H1 (cell line): Measurements from ENCODE around the gene EPN2. TPM values are rescaled to one million over a fixed set of nuclear protein-coding genes. Genes with fewer than 3 reads are reported as not detected.
A peak's percentile ranks its signal among the peaks of the same experiment; 100 is the strongest.

Experiments used
- CTCF ChIA-PET: fragments of 300-600 bp; sonication (Branson Sonifier 250); formaldehyde crosslinking; loops from one replicate; lab custom pipeline; 2021; ENCODE audit not compliant: partially characterized antibody; lab: Charles Lee
- POLR2A ChIA-PET: fragments of 300-600 bp; sonication (Branson Sonifier 250); formaldehyde crosslinking; loops from one replicate; lab custom pipeline; 2021; ENCODE audit warnings: inconsistent platforms; ENCODE audit not compliant: partially characterized antibody; lab: Charles Lee
- DNase-seq, 2 experiments: peaks; one replicate each; pipeline versions ENCODE4 v3.0.0 to v3.0.0-alpha.2; 2010 to 2022; ENCODE audit warnings: low spot score in 2 of 2, low read depth in 1 of 2, mixed read lengths in 1 of 2
- FAIRE-seq: peaks from 2 replicates; lab custom pipeline; 2011; peaks lifted over from hg19 to GRCh38; lab: Jason Lieb, UNC
- H2AFZ ChIP-seq: 2 replicates; pipeline ENCODE4 v1.8.1; 2012; ENCODE audit warnings: low read length, inconsistent platforms
- H2AK5ac ChIP-seq: 2 replicates; pipeline ENCODE4 v1.6.1; 2013; ENCODE audit warnings: low read depth, low read length
- H2BK120ac ChIP-seq: replicated peaks from 2 replicates; pipeline ENCODE3; 2013; ENCODE audit warnings: low read depth, low read length, inconsistent platforms
- H2BK12ac ChIP-seq: 2 replicates; pipeline ENCODE4 v1.6.1; 2013; ENCODE audit warnings: low read depth, low read length
- H2BK15ac ChIP-seq: 2 replicates; pipeline ENCODE4 v1.6.1; 2013; ENCODE audit warnings: low read length
- H2BK20ac ChIP-seq: 2 replicates; pipeline ENCODE4 v1.6.1; 2013; ENCODE audit warnings: low read length
- H2BK5ac ChIP-seq: 2 replicates; pipeline ENCODE4 v1.6.1; 2013; ENCODE audit warnings: low read depth, low read length
- H3K14ac ChIP-seq: 2 replicates; pipeline ENCODE4 v1.6.1; 2013; ENCODE audit warnings: inconsistent platforms; ENCODE audit not compliant: insufficient read length
- H3K18ac ChIP-seq: 2 replicates; pipeline ENCODE4 v1.6.1; 2013; ENCODE audit warnings: low read length; ENCODE audit errors: extremely low read depth
- H3K23ac ChIP-seq: 2 replicates; pipeline ENCODE4 v1.6.1; 2013; ENCODE audit warnings: inconsistent platforms; ENCODE audit not compliant: insufficient read length
- H3K23me2 ChIP-seq: 2 replicates; pipeline ENCODE4 v1.6.1; 2013; ENCODE audit warnings: low read depth, low read length
- H3K27ac ChIP-seq: 2 replicates; pipeline ENCODE4 v1.6.1; 2011; ENCODE audit warnings: low read depth, low read length, inconsistent platforms
- H3K27me3 ChIP-seq, 4 experiments: replicated peaks in 1 of 4; 1 replicate in 1 of 4; 2 replicates in 3 of 4; pipeline versions ENCODE4 v1.6.1 to v1.8.1; 2011 to 2013; ENCODE audit warnings: low read length in 3 of 4, mild to moderate bottlenecking in 3 of 4, inconsistent platforms in 2 of 4, mixed read lengths in 2 of 4, moderate library complexity in 1 of 4; ENCODE audit not compliant: control insufficient read depth in 3 of 4, insufficient read depth in 3 of 4; ENCODE audit errors: extremely low read depth in 1 of 4
- H3K36me3 ChIP-seq, 4 experiments: 2 replicates each; pipeline versions ENCODE4 v1.6.1 to v1.8.1; 2011 to 2013; ENCODE audit warnings: mild to moderate bottlenecking in 4 of 4, low read length in 3 of 4, moderate library complexity in 2 of 4, control low read depth in 1 of 4, inconsistent platforms in 1 of 4; ENCODE audit not compliant: insufficient read depth in 4 of 4, control insufficient read depth in 2 of 4
- H3K4ac ChIP-seq: replicated peaks from 2 replicates; pipeline ENCODE3; 2013; ENCODE audit warnings: low read length, low read depth, mixed read lengths, inconsistent platforms; ENCODE audit not compliant: insufficient read length
- H3K4me1 ChIP-seq, 4 experiments: replicated peaks in 1 of 4; 1 replicate in 1 of 4; 2 replicates in 3 of 4; pipeline versions ENCODE4 v1.6.1 to v1.8.1; 2011 to 2013; ENCODE audit warnings: low read length in 3 of 4, inconsistent platforms in 2 of 4, mixed read lengths in 1 of 4; ENCODE audit not compliant: insufficient read depth in 4 of 4, control insufficient read depth in 3 of 4
- H3K4me2 ChIP-seq, 2 experiments: 2 replicates each; pipeline versions ENCODE4 v1.6.1 to v1.8.1; 2011 to 2013; ENCODE audit warnings: low read depth in 2 of 2, low read length in 2 of 2, control low read depth in 1 of 2, inconsistent platforms in 1 of 2, mild to moderate bottlenecking in 1 of 2; ENCODE audit not compliant: insufficient read depth in 1 of 2
- H3K4me3 ChIP-seq, 4 experiments: fragments of 200-600, 300-600 bp in 1 of 4; sonication (generic), shearing (Covaris generic), sonication (Bioruptor Twin) in 1 of 4; 2 replicates each; pipeline versions ENCODE4 v1.5.1 to v1.8.1; 2011 to 2016; ENCODE audit warnings: low read length in 4 of 4, low read depth in 3 of 4, control low read depth in 2 of 4, inconsistent platforms in 2 of 4, mild to moderate bottlenecking in 2 of 4, mixed read lengths in 1 of 4, moderate library complexity in 1 of 4; ENCODE audit not compliant: insufficient read depth in 2 of 4; ENCODE audit errors: extremely low read depth in 1 of 4
- H3K56ac ChIP-seq: replicated peaks from 2 replicates; pipeline ENCODE3; 2013; ENCODE audit warnings: low read depth, mild to moderate bottlenecking, mixed read lengths, low read length, inconsistent platforms; ENCODE audit not compliant: insufficient read length
- H3K79me1 ChIP-seq: 2 replicates; pipeline ENCODE4 v1.6.1; 2013; ENCODE audit warnings: low read depth, low read length, control low read depth
- H3K79me2 ChIP-seq, 2 experiments: 2 replicates each; pipeline versions ENCODE4 v1.6.1 to v1.8.1; 2012 to 2013; ENCODE audit warnings: low read length in 2 of 2, mild to moderate bottlenecking in 2 of 2, inconsistent platforms in 1 of 2; ENCODE audit not compliant: insufficient read depth in 2 of 2, control insufficient read depth in 1 of 2
- H3K9ac ChIP-seq, 4 experiments: replicated peaks in 1 of 4; 1 replicate in 1 of 4; 2 replicates in 3 of 4; pipeline versions ENCODE4 v1.6.1 to v1.8.1; 2011 to 2013; ENCODE audit warnings: low read depth in 3 of 4, low read length in 3 of 4, control low read depth in 2 of 4, mild to moderate bottlenecking in 2 of 4, moderate library complexity in 2 of 4, inconsistent platforms in 1 of 4; ENCODE audit errors: extremely low read depth in 1 of 4
- H3K9me3 ChIP-seq, 2 experiments: 2 replicates each; pipeline versions ENCODE4 v1.6.1 to v1.8.1; 2012 to 2013; ENCODE audit warnings: mild to moderate bottlenecking in 2 of 2, moderate library complexity in 2 of 2, control low read depth in 1 of 2, inconsistent platforms in 1 of 2, low read depth in 1 of 2, low read length in 1 of 2, mixed read lengths in 1 of 2; ENCODE audit not compliant: insufficient read depth in 2 of 2
- H4K20me1 ChIP-seq, 2 experiments: replicated peaks in 1 of 2; 2 replicates each; pipeline versions ENCODE3 to v1.8.1; 2011 to 2013; ENCODE audit warnings: inconsistent platforms in 2 of 2, low read length in 2 of 2, mild to moderate bottlenecking in 1 of 2; ENCODE audit not compliant: insufficient read depth in 2 of 2, control insufficient read depth in 1 of 2
- H4K5ac ChIP-seq: 2 replicates; pipeline ENCODE4 v1.6.1; 2013; ENCODE audit warnings: low read length, low read depth, mixed read lengths, inconsistent platforms; ENCODE audit not compliant: insufficient read length
- H4K8ac ChIP-seq: 2 replicates; pipeline ENCODE4 v1.8.0; 2013; ENCODE audit warnings: mild to moderate bottlenecking, moderate library complexity, low read length, inconsistent platforms; ENCODE audit not compliant: insufficient read depth; ENCODE audit errors: extremely low read depth
- H4K91ac ChIP-seq: replicated peaks from 2 replicates; pipeline ENCODE3; 2013; ENCODE audit warnings: low read length, mixed read lengths, inconsistent platforms; ENCODE audit not compliant: insufficient read length
- HDAC2 ChIP-seq, 2 experiments: fragments of 300-600 bp in 1 of 2; sonication (generic) in 1 of 2; IDR thresholded peaks; 2 replicates each; pipeline ENCODE4 v1.6.1; 2011 to 2012; ENCODE audit warnings: low read depth in 2 of 2, low read length in 2 of 2, mild to moderate bottlenecking in 2 of 2, moderate library complexity in 2 of 2, borderline replicate concordance in 1 of 2, inconsistent platforms in 1 of 2
- KDM1A ChIP-seq: fragments of 200-600, 300-600 bp; sonication (generic); IDR thresholded peaks from 2 replicates; pipeline ENCODE4 v1.7.1; 2016; ENCODE audit warnings: mild to moderate bottlenecking, low read length, borderline replicate concordance
- RXRA ChIP-seq: IDR thresholded peaks from 2 replicates; pipeline ENCODE4 v1.6.1; 2011; ENCODE audit warnings: low read depth, mild to moderate bottlenecking, low read length, moderate library complexity; ENCODE audit not compliant: insufficient read depth
- SP2 ChIP-seq: IDR thresholded peaks from 2 replicates; pipeline ENCODE4 v1.6.1; 2012; ENCODE audit warnings: mild to moderate bottlenecking, low read length, inconsistent platforms
- SUZ12 ChIP-seq: fragments of 200-600 bp; sonication (generic); IDR thresholded peaks from 2 replicates; pipeline ENCODE4 v1.6.1; 2012; ENCODE audit warnings: mild to moderate bottlenecking, inconsistent platforms, low read length, moderate library complexity, mixed read lengths
- TBP ChIP-seq: IDR thresholded peaks from 2 replicates; pipeline ENCODE4 v1.6.1; 2011; ENCODE audit warnings: low read depth, low read length, improper control_type of control experiment
- TEAD4 ChIP-seq: IDR thresholded peaks from 2 replicates; pipeline ENCODE4 v1.6.1; 2012; ENCODE audit warnings: low read depth, low read length, inconsistent platforms, mixed read lengths
- WGBS, 2 experiments: shearing (Covaris generic) in 1 of 2; methylation state at CpG; one replicate each; pipeline versions ENCODE4 v1.1.6 to v1.1.7; 2013 to 2015; ENCODE audit warnings: low lambda C conversion rate in 2 of 2, mixed read lengths in 2 of 2, inconsistent platforms in 1 of 2, low coverage in 1 of 2, missing lambda C conversion rate in 1 of 2; ENCODE audit not compliant: insufficient replicate concordance in 2 of 2, insufficient coverage in 1 of 2, insufficient read length in 1 of 2; ENCODE audit errors: extremely low coverage in 1 of 2, missing lambda C conversion rate in 1 of 2; 5-methylcytosine and 5-hydroxymethylcytosine counted together
- polyA plus RNA-seq, 7 experiments: library from polyadenylated mRNA; depleted of rRNA in 3 of 7; stranded (reverse) in 5 of 7; unstranded in 2 of 7; fragments of >200 nt in 5 of 7; fragments of 200-250 nt in 2 of 7; gene quantifications; 1 replicate in 5 of 7; 2 replicates in 1 of 7; 4 replicates in 1 of 7; pipeline versions ENCODE4 v1.2.1 to v1.2.3, GENCODE V29; 2011 to 2013; ENCODE audit warnings: missing spikeins in 2 of 7, mixed read lengths in 2 of 7
- total RNA-seq: library from RNA; stranded (reverse); fragmentation: NEBNext Ultra II Directional; extraction: Animal tissue kit (Norgen Biotek cat#: 25700); gene quantifications from 2 replicates; pipeline ENCODE4 v1.2.1, GENCODE V29; 2021

EPN2 gene
- total and polyA plus RNA-seq, 2 of the 8 experiments (the other 6 are each of a cell fraction or from before 2014, with no cell fraction given): 28.7 to 55.8 TPM

DNA sequence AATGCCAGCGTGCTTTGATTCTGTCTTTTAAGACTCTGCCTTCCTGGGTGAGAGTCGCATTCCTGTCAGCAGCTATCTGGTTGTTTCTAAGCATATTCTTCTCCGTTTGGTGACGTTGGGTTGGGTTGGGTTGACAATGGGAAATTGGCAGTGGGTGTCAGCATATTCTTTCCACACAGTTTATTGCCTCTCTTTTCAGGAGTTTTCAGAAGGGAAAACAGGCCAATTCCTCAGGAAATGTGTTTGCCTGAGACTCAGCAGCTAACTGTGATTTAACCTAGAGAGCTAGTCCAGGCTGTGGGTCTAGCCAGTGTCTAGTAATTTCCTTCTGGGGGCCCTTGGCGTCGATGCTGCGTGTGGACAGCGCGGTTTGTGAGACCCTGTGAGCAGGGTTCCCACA lies 21.2 kb downstream of the EPN2 start:
- 89% methylated on average over 9 of the region's 9 CpGs; no CpG with 5 or more reads in 1 of the 2 experiments for WGBS, 2 experiments
- Histone ChIP-seq H2BK120ac (no peak overlapping the region), H3K36me3 (no peaks in the 10 kb centered on the region), H2BK5ac (no peak overlapping the region), H3K4me3 (no peak overlapping the region), H3K56ac (no peak overlapping the region), H3K9me3 (no peaks in the 10 kb centered on the region), H3K23ac (no peak overlapping the region), H3K9ac (no peak overlapping the region), H3K27me3 (no peaks in the 10 kb centered on the region), H3K23me2 (peaks cover 2% of the 10 kb centered on the region; the same call in 1 of the 2 replicates), H2AK5ac (no peak overlapping the region), H4K91ac (no peak overlapping the region), H4K20me1 (peaks cover 19 to 37% of the 10 kb centered on the region in 2 experiments), H4K5ac (no peak overlapping the region), H2AFZ (no peak overlapping the region), H4K8ac (0 out of 2 replicates have a peak overlapping the region, but pooled peaks have one; percentile 18), H2BK12ac (no peak overlapping the region), H3K4me2 (no peak overlapping the region), H2BK20ac (no peak overlapping the region), H3K79me2 (peaks cover 3 to 73% of the 10 kb centered on the region in 2 experiments), H3K4me1 (peaks cover 0 to 8% (median under 1%) of the 10 kb centered on the region in 4 experiments; a peak in 3 of 7 replicates), H2BK15ac (no peak overlapping the region), H3K79me1 (peaks cover 23% of the 10 kb centered on the region), H3K18ac (no peak overlapping the region), H3K14ac (no peak overlapping the region), H3K27ac (no peak overlapping the region), H3K4ac (no peak overlapping the region)
- CTCF ChIA-PET: interaction anchor here (0.6 to 1.4 kb wide), 6 partner anchors 10 to 37 kb away, joined by 3 to 4 read pairs (median 3); no protein-coding TSS in a partner anchor
- POLR2A ChIA-PET: no interaction called here
- DNase-seq: no peak
- FAIRE-seq: no peak
- TF ChIP-seq TEAD4 (no peak), SP2 (no peak), TBP (no peak), SUZ12 (no peak), HDAC2 (IDR thresholded peaks at IDR 0.05; ENCODE audit: borderline replicate concordance in 1 of 2, low read depth in 2 of 2, low read length in 2 of 2) (no peak), KDM1A (no peak), RXRA (no peak)
